Glutamatergic neuron (in vitro differentiated cells): ENCODE results near the gene CNST. TPM values are rescaled to one million over a fixed set of nuclear protein-coding genes. Genes with fewer than 3 reads are reported as not detected.
"Not testable (repeated sequence)": the region's sequence is repeated elsewhere in the genome, so short reads cannot be mapped to it uniquely, and the experiment has no call there.

Experiments used
- DNase-seq: peaks from one replicate; pipeline ENCODE4 v3.0.0; 2022
- H3K27ac Mint-ChIP-seq: one replicate; pipeline ENCODE4 v1.8.0; 2020; ENCODE audit warnings: mild to moderate bottlenecking, mixed read lengths, inconsistent platforms; ENCODE audit not compliant: unreplicated experiment
- H3K27me3 Mint-ChIP-seq: one replicate; pipeline ENCODE4 v1.8.0; 2020; ENCODE audit warnings: mild to moderate bottlenecking, moderate library complexity, mixed read lengths, inconsistent platforms; ENCODE audit not compliant: unreplicated experiment
- H3K36me3 Mint-ChIP-seq: one replicate; pipeline ENCODE4 v1.8.0; 2020; ENCODE audit warnings: mild to moderate bottlenecking, mixed read lengths, inconsistent platforms; ENCODE audit not compliant: unreplicated experiment
- H3K4me1 Mint-ChIP-seq: one replicate; pipeline ENCODE4 v1.8.0; 2020; ENCODE audit warnings: mild to moderate bottlenecking, low read depth, mixed read lengths, inconsistent platforms; ENCODE audit not compliant: unreplicated experiment
- H3K4me3 Mint-ChIP-seq: one replicate; pipeline ENCODE4 v1.8.0; 2020; ENCODE audit warnings: mild to moderate bottlenecking, mixed read lengths, inconsistent platforms; ENCODE audit not compliant: unreplicated experiment
- H3K9me3 Mint-ChIP-seq: one replicate; pipeline ENCODE4 v1.8.0; 2020; ENCODE audit warnings: mild to moderate bottlenecking, moderate library complexity, mixed read lengths, inconsistent platforms; ENCODE audit not compliant: unreplicated experiment
- CTCF ChIP-seq: fragments of 200-600 bp; sonication (generic); IDR thresholded peaks from one replicate; pipeline ENCODE4 v1.5.0; 2021; ENCODE audit not compliant: partially characterized antibody, unreplicated experiment
- total RNA-seq: library from RNA; stranded (reverse); fragmentation: NEBNext Ultra II Directional; extraction: Animal tissue kit (Norgen Biotek cat#: 25700); gene quantifications from one replicate; pipeline ENCODE4 v1.2.1, GENCODE V29; 2021; ENCODE audit not compliant: unreplicated experiment

CNST gene
- total RNA-seq, 1 donor from 2014 or later = 87.2 TPM

- Mint-ChIP-seq H3K27ac (no peak overlapping the region), H3K4me1 (peaks cover 3% of the 10 kb centered on the region), H3K9me3 (peaks cover 5% of the 10 kb centered on the region), H3K4me3 (no peak overlapping the region), H3K27me3 (peaks cover 3% of the 10 kb centered on the region), H3K36me3 (no peaks in the 10 kb centered on the region)
- DNase-seq = no peak
- TF ChIP-seq CTCF = no peak
Measured at GRCh38 chr1:246569248-246570238, 3.3 kb downstream of the CNST start.

GRCh38 chr1:246571309-246571708, 5.1 kb downstream of the CNST start:
- not testable (repeated sequence) for H3K36me3 Mint-ChIP-seq, H3K4me3 Mint-ChIP-seq, H3K27ac Mint-ChIP-seq, H3K27me3 Mint-ChIP-seq, H3K4me1 Mint-ChIP-seq, H3K9me3 Mint-ChIP-seq, DNase-seq

- Mint-ChIP-seq H3K4me1 (no peaks in the 10 kb centered on the region), H3K4me3 (no peak overlapping the region), H3K9me3 (peaks cover under 1% of the 10 kb centered on the region), H3K27ac (no peak overlapping the region), H3K27me3 (peaks cover under 1% of the 10 kb centered on the region), H3K36me3 (no peaks in the 10 kb centered on the region)
- DNase-seq = no peak
- no peak for TF ChIP-seq CTCF
Measured at GRCh38 chr1:246571953-246572352, 5.7 kb downstream of the CNST start.

GRCh38 chr1:246572785-246573184, 6.5 kb downstream of the CNST start:
- no peak overlapping the region for H3K4me3 Mint-ChIP-seq
- H3K27ac Mint-ChIP-seq = no peak overlapping the region
- TF ChIP-seq CTCF = no peak
- no peaks in the 10 kb centered on the region for H3K36me3 Mint-ChIP-seq
- no peaks in the 10 kb centered on the region for H3K9me3 Mint-ChIP-seq
- H3K4me1 Mint-ChIP-seq = no peaks in the 10 kb centered on the region
- H3K27me3 Mint-ChIP-seq = no peaks in the 10 kb centered on the region
- no peak for DNase-seq

- no peak for DNase-seq
- H3K27ac Mint-ChIP-seq = no peak overlapping the region
- no peak for TF ChIP-seq CTCF
Measured at GRCh38 chr1:246573491-246573890, 7.2 kb downstream of the CNST start.

More at GRCh38 chr1:246573491-246573890, 7.2 kb downstream of the CNST start:
- H3K9me3 Mint-ChIP-seq = no peaks in the 10 kb centered on the region
- H3K4me3 Mint-ChIP-seq = no peak overlapping the region
- no peaks in the 10 kb centered on the region for H3K27me3 Mint-ChIP-seq
- no peaks in the 10 kb centered on the region for H3K4me1 Mint-ChIP-seq
- no peaks in the 10 kb centered on the region for H3K36me3 Mint-ChIP-seq
